GM12873 (cell line): Measurements from ENCODE around the gene PRMT7.

Experiments
- TF ChIP-seq, protein P1 (sequence below): IDR thresholded peaks from 2 replicates; pipeline ENCODE4 v1.5.1; 2012; ENCODE audit warnings: low read depth, mild to moderate bottlenecking, moderate library complexity, low read length, control low read depth; ENCODE audit not compliant: insufficient read depth; ENCODE audit errors: missing control alignments

The PRMT7 gene

GRCh38 chr16:68345958-68346635 lies 35.3 kb downstream of the PRMT7 start:
- TF ChIP-seq, protein P1, sequence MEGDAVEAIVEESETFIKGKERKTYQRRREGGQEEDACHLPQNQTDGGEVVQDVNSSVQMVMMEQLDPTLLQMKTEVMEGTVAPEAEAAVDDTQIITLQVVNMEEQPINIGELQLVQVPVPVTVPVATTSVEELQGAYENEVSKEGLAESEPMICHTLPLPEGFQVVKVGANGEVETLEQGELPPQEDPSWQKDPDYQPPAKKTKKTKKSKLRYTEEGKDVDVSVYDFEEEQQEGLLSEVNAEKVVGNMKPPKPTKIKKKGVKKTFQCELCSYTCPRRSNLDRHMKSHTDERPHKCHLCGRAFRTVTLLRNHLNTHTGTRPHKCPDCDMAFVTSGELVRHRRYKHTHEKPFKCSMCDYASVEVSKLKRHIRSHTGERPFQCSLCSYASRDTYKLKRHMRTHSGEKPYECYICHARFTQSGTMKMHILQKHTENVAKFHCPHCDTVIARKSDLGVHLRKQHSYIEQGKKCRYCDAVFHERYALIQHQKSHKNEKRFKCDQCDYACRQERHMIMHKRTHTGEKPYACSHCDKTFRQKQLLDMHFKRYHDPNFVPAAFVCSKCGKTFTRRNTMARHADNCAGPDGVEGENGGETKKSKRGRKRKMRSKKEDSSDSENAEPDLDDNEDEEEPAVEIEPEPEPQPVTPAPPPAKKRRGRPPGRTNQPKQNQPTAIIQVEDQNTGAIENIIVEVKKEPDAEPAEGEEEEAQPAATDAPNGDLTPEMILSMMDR, result no peak

DNA sequence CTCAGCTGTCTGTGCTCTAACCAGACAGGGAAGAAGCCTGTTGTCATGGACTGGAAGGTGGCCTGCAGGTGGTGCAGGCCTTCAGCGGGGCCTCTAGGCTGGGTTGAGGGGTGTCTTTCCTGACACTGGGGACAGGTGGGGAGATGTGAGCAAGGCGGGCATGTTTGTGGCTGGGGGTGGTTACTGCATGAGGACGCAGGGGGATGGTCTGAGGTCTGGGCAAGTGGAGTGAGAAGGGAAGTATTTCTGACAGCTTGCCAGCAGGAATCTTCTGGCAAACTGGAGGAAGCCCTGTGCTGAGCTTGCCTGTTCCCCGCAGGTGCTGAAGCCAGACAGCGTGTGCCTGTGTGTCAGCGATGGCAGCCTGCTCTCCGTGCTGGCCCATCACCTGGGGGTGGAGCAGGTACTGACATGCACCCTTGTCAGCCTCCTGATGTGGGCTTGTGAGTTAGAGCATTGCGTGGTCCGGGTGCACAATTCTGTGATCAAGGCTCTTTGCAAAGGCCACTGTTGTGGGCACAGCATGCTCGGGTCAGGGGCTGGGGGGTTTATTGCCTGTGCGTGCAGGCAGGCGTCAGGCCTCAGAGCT lies 36.2 kb downstream of the PRMT7 start:
- TF ChIP-seq, protein P1, result no peak

DNA sequence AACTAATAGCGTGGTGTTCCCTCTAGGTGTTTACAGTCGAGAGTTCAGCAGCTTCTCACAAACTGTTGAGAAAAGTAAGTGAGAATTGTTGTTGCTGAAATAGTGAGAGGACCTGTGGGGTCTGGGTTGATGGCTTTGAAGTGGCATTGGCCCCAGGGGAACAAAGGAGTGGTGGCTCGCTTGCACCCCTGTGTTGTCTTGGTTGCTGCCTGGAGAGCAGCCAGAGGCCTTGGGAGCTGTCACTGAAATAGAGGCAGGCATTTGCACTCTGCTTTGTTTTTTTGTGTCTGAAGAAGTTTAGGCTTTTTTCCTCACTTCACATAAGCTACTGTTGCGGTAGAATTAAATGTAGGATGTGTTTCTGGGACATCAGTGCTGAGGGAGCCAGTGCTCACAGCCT lies 36.8 kb downstream of the PRMT7 start:
- TF ChIP-seq, protein P1, result no peak

DNA sequence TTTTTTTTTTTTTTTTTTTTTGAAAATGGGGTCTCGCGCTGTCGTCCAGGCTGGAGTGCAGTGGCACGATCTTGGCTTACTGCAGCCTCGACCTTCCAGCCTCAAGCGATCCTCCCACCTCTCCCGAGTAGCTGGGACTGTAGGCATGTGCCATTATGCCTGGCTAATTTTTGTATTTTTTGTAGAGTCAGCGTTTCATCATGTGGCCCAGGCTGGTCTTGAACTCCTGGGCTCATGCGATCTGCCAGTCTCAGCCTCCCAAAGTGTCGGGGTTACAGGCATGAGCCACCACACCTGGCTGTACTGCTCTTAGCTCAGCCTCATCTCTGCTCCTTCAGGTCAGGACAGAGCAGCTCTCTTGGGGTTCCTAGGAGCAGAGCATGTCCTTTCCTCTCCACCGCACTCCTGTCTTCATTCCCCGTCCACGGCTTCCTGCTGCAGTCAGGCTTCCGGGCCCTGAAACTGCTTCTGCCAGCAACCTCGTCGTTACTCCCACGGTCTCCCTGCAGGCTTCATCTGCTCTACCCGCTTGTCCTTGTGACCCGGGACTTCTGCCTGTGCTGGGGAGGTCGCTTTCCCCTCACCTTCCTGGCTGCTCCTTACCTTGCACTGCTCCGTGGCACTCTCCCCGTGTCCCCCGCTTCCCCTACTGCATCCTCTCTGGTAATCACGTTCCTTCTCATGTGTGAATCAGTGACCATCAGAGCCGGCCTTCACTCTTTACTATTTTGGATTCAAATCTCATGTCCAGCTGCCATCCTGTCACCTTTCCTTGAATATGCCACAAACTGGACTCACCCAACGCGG lies 38.0 kb downstream of the PRMT7 start:
- TF ChIP-seq, protein P1, result no peak

DNA sequence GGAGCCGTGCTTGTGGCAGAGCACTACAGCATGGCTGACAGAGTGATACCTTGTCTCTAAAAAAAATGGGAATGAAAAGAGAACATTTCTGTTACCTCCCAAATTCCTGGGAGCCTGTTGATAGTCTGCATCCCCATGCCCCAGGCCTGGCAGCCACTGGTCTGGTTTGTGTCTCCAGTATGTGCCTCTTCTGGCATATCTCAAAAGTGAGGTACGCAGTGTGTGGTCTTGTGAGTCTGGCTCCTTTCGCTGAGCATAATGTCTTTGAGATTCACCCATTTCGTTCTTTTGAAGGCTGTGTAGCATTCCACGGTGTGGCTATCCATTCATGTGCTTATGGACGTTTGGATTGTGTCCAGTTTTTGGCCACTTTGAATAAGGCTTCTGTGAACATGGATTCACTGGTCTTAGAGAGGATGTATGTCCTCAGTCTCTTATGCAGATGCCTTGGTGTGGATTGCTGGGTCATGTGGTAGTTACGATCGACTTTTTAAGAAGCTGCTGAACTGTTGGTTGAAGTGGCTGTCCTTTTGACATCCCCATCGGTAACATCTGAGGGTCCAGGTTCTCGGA lies 39.1 kb downstream of the PRMT7 start:
- TF ChIP-seq, protein P1, result no peak

GRCh38 chr16:68350813-68351350 lies 40.1 kb downstream of the PRMT7 start:
- TF ChIP-seq, protein P1, result no peak

DNA sequence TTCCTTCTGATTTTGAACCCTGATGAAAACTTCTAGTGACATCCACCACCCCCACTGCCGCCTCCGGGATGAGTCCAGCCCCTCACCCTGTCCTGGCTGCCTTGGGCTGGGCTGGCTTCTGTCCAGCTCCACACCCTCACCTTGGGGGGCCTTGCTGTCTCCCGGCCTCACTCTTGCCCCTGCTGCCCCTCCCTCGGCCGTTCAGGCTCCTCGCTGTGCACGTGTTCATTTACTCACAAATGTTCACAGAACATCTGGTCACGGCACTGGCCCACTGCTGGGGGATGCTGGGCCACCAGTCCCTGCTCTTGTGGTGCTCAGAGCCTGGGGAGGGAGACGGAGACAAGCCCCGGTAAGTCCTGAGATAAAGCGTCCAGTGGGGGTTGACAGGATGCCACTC lies 40.6 kb downstream of the PRMT7 start:
- TF ChIP-seq, protein P1, result no peak
